Hematopoietic multipotent progenitor cell treated with erythropoietin and hydrocortisone succinate and interleukin-3 and kit ligand, for 15 days (in vitro differentiated cells): ENCODE data around the gene ARHGAP21.

Source experiments
- DNase-seq: peaks from one replicate; pipeline ENCODE4 v3.0.0-alpha.2; 2015; ENCODE audit warnings: low spot score

ARHGAP21 gene

DNA sequence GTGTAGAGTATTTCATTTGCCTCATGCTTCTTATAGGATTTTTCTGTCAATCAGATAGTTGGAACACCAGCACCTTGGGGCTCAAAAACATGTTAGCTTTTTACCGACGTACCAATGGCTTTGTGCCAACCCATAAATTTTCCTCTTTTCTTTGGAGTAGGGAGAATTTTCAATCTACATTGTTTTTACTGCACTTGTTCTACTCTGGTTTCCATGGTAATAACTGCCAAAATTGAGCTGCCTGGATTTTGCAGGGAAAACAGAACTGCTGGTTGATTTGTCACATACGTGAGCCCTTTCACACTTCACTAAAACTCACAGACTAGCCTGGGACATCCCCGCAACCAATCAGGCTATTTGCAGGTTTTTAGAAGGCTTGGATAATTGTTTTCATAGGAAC, 189.7 kb downstream of the ARHGAP21 start:
- no peak for DNase-seq
